Measurements from ENCODE around the gene ZSWIM3.

Gene ZSWIM3

DNA sequence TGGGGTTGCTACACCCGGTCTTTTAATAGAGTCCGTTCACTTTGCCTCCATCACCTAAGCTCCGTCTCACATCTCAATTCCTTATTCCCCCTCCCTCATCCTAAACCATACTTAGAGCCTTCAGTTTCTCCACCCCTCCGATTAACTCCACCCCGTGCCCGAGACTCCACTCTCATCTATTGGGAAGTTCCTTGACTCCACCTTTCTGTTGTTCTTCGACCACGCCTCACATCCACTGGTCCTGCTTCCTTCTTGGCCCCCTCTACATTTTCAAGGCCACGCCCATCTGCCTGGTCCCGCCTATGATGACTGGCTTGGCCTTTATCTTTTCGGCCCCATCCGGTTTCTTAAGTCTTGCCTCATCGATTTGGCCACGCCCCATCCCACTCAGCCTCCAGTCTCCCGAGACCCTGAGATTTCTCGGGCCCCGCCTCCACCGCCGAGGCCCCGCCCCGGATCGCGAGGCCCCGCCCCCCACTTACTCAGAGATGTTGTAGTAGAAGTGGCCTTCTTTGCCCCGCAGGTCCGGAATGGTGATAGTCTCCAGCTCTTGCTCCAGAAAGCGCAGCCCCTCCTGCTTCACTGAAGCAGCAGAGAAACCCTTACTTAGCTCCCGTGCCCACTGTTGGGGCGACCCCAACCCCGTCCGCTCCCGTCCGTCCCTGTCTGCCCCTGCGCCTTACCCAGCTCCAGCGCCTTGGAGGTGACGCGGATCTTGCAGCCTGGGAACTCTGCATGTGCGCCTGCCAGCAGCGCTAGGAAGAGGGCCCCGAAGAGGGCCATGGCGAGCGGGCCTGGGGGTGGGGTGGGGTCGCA lies 53.5 kb downstream of the ZSWIM3 start:
- DNase-seq, result peak; percentile 51 to 76

DNA sequence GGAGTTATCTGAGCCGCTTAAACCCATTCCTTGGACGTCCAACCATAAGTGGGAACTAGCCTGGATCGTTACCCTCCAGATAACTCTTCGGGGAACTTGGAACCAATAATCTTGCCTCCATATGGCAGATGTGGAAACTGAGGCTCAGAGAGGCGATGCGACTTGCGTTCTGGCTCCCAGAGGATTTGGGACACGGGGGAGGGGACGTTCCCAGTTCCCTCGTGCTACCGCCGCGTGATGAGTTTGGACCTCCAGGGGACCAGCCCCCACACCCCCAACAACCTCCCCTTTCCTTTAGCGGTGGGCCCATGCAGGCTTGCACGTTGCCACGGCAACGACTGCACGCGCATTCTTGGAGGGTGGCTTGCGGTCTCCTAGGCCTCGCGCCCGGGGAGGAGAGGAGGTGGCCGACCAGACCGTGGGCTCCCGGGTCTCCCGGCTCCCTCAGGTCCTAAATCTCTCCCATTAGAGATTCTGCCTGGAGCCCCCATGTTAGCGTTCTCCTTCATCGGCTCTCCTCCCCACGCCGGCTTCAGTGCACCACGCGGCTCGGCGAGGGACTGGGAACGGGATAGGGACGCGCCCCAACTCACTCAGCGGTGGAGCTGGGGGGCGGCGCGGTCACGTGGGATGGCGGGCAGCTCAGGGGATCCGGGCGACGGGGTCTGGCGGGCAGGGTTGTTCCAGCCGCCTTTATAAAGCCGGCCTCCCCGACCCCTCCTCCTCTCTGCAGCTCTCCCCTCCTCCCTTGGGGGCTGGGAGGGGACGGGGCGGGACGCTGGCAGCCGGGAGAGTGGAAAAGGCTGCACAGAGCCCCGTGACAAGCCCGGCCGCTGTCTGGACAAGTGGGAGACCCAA lies 54.3 kb downstream of the ZSWIM3 start, which contains the start of gene PLTP:
PLTP (minus strand) TSS at position 670 of the 858 bp plus-strand sequence. CDS start 703 bp downstream, outside the sequence.
- peak in 1 of 2 donors; percentile 60 for DNase-seq

GRCh38 chr20:45912344-45912682 lies 54.9 kb downstream of the ZSWIM3 start:
- no peak for DNase-seq

DNA sequence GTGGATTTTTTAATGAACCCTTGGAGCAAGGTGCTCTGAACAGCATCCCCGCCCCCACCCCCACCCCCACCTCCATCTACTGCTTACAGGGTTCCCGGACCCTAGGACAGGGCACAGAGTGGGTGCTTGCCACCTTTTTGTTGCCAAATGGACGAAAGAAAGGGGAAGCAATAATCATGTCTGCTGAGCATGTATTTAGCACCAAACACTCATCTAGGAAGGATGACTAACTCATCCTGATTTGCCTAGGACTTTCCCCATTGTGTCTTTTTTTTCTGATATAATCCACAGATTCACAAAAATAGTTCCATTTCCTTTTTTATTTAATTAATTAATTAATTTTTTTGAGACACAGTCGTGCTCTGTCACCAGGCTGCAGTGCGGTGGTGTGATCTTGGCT lies 55.7 kb downstream of the ZSWIM3 start:
- no peak for DNase-seq

- peak in 1 of 2 donors; percentile 7 for DNase-seq
These were observed 60.4 kb downstream of the ZSWIM3 start for GRCh38 chr20:45917790-45918141.

DNA sequence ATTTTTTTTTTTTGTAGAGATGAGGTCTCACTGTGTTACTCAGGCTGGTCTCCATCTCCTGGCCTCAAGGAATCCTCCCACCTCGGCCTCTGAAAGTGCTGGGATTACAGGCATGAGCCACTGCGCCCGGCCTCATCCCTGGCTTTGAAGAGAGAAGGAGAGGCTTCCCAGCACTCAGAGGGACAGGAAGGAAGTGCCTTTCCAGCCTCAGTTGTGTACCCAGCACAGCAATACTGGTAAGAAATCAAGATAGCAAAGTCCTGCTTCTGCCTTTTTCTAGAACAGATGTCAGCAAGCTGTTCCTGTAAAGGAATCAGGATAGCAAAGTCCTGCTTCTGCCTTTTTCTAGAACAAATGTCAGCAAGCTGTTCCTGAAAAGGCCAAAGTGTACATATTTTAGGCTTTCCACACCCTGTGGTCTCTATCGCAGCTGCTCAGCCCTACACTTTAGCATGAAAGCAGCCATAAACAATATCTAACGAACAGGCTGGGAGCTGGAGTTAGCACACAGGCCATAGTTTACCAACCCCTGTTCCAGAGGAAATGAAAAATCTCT lies 60.8 kb downstream of the ZSWIM3 start:
- no peak for DNase-seq

- DNase-seq, result no peak
These were observed 61.5 kb downstream of the ZSWIM3 start for GRCh38 chr20:45918779-45919537.

DNA sequence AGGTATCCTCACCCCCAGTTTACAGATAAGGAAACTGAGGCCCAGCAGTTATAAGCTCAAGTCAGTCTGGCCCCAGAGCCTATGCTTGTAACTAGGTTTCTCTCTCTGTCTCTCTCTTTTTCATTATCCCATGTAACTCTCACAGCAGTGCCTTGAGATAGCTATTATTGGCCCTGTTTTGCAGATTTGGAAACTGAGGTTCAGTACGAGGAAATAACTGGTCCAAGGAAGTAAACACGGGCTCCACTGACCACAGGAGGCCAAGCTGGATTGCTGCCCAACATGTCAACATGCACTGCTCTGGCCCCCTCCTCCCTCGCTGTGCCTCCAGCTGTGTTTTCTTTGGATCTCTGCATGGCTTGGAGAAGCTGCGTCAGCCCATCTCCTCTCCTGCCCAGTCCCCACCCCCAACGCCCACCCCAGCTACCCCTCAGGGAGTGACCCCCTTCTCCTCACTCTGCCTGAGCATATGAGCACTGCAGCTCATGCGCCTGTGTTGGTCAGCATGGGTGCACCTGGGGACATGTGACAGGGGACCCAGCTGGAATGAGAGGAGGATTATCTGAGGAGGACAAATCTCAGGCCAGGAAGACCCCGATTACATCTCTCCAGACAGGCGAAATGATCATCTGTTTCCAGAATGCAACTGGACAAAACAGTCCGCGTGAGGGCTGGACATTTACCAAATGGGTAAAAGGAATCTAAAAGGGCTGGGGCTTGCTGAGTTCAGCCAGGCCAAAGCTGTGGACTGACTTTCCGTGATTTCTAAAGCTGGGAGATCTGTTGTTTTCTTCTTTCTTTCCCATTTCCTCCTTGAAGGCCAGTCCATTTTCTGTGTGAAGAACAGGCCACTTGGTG lies 62.4 kb downstream of the ZSWIM3 start:
- no peak for DNase-seq

DNA sequence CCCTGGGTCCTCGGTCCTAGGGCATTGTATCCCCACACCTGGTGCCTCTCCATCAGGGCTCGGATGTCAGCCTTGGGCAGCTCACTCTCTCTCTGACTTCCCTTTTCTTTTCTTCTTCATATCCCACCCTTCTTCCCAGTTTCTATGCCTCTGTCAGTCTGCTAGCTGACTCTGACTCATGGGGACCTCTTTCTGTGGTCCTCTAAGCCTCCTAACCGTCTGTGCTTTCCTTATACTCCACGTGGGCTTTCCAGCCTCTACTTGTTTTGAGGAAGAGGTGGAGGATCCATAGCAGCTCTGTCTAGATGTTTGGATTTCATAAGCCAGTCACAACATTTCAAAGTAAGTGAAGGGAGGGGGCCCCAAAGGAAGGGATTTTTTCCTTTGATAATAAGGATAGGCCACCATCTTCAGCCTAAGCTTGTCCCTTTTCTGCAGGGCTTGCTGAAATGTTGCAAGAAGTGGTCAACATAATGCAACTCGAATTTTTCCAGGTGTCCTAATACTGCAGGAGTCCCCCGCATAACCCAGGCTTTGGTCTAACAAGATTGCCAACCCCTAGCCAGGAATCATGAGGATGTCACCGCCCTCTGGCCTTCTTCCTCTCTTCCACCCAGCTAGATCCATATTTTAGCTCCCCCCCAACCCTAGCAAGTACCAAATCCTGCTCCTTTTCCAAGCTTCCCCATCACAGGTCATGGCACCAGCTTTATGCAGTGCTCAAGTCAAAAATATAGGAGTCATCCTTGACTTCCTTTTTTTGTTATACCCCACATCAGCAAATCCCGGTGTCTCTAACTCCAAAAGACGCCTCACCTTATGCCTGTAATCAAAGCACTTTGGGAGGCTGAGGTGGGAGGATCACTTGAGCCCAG lies 63.3 kb downstream of the ZSWIM3 start:
- DNase-seq, result no peak

DNA sequence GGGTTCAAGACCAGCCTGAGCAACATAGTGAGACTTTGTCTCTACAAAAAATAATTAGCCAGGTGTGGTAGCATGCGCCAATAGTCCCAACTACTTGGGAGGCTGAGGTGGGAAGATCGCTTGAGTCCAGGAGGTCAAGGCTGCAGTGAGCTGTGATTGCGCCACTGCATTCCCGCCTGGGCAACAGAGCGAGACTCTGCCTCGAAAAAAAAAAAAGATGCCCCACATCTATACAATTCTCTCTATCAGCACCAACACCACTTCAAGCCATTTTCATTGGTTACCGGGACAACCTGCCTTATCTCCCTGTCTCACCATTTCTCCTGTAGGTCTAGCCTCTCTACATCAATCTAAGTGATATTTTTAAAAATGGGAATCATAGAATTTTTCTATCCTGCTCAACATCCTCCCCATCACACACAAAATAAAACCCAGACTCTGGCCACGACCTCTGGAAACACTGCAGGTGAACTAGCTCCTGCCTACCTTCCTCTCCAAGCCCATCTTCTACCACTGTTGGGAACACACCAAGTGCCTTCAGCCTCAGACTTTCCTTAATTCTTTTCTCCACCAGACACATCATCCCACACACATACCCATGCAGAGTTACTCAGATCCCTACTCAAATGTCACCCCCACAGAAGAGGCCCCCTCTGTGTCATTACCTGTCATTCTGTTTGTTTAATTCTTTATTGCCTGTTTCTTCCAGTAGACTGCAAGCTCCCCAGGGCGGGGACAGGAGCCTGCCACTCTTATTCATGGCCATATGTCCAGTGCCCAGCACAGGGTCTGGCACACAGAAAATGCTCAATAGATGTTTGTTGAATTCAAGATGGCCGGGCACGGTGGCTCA lies 64.1 kb downstream of the ZSWIM3 start:
- no peak for DNase-seq

DNA sequence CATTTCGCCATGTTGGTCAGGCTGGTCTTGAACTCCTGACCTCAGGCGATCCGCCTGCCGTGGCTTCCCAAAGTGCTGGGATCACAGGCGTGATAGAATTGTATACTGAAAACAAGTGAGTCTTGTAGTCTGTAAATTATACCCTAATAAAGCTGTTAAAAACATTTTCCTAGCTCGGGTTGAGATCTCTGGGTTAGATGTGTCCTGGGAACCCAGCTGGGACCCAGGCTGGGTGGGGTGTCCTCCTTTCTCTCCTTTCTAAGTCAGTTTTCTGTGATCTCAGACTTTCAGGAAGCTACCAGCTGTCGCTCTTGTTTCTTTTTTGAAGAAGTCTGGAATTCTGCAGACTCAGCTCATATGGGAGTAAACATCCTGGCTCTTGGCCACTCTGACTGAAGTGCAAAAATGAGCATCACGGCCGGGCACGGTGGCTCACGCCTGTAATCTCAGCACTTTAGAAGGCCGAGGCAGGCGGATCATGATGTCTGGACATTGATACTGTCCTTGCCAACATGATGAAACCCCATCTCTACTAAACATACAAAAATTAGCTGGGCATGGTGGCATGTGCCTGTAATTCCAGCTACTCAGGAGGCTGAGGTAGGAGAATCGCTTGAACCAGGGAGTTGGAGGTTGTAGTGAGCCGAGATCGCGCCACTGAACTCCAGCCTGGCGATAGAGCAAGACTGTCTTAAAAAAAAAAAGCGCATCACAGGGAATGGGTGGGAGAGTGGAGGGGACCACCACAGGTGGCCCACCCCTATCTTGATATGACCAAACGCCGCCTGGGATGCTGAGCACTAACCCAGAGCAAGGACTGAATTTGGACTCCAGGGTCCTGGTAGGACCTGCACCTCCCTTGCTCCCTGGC lies 67.2 kb downstream of the ZSWIM3 start:
- peak in 1 of 2 donors; percentile 12 for DNase-seq

DNA sequence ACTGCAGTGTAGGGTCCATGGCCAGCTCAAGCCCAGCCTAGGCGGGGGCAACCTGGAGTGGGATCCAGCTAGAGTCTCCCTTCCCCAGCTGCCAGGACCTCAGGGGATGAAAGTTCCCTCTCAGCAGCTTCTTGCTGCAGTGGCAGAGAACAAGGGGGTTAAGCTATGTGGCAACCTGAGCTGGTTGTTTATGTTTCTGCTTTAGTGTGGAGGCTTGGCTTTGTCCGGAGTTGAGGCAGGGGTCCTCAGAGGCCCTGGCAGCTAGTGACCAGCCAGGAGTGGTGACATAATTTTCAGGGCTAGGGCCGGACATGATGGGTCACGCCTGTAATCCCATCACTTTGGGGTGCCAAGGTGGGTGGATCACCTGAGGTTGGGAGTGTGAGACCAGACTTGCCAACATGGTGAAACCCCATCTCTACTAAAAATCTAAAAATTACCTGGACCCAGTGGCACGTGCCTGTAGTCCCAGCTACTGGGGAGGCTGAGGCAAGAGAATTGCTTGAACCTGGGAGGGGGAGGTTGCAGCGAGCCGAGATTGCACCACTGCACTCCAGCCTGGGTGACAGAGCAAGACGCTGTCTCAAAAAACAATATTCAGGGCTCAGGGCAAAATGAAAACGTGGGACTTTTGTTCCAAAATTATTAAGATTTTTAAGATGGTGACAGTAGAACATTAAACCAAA lies 68.5 kb downstream of the ZSWIM3 start:
- DNase-seq, result no peak

- no peak for DNase-seq
These were observed 69.3 kb downstream of the ZSWIM3 start for GRCh38 chr20:45926731-45927070.

DNA sequence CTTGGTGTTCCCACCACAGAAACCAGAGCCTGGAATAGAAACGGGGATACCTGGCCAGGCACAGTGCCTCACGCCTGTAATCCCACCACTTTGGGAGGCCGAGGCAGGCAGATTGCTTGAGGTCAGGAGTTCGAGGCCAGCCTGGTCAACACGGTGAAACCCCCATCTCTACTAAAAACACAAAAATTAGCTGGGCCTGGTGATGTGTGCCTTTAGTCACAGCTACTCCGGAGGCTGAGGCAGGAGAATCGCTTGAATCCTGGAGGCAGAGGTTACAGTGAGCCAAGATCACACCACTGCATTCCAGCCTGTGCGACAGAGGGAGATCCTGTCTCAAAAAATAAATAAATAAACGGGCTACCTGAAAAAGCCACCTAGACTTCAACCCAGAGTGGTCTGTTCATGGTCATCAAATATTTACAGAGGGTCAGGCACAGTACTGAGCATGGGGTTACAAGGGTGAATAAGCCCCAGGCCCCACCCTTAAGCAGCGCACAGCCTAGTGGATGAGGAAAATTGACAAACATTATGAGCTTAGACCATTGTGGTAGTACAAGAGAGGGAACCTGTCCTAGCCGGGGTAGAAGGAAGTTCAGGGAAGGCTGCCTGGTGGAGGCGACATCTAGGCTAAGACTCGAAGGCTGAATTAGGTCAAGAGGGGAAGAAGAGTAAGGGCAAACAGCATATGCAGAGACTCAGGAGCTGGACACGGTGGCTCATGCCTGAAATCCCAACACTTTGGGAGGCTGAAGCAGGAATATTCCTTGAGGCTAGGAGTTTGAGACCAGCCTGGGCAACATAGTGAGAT lies 69.9 kb downstream of the ZSWIM3 start:
- no peak for DNase-seq

Data from hippocampal formation (tissue), 2 donors.